SU-DHL-6 (cell line): ENCODE measurements around the gene KRT27.

Source experiments
- CTCF ChIP-seq: fragments of 200-600 bp; sonication (generic); IDR thresholded peaks from one replicate; pipeline ENCODE4 v1.5.1; 2017; ENCODE audit warnings: antibody characterized with exemption, mild to moderate bottlenecking, low read length, moderate library complexity; ENCODE audit not compliant: insufficient read depth, poor library complexity, severe bottlenecking
- EZH2phosphoT487 ChIP-seq: fragments of 200-600 bp; sonication (generic), shearing (Covaris generic); conservative IDR thresholded peaks from 2 replicates; pipeline ENCODE4 v1.6.1; 2018; ENCODE audit warnings: mild to moderate bottlenecking, antibody characterized with exemption, low read length, moderate library complexity, mixed read lengths

- no peak for TF ChIP-seq CTCF
- TF ChIP-seq EZH2phosphoT487: no peak
These were observed 28.5 kb downstream of the KRT27 start for GRCh38 chr17:40753804-40754203.
